GOT3 (cell line): ENCODE results near the gene NDUFS6.
"Not testable (repeated sequence)": the region's sequence is repeated elsewhere in the genome, so short reads cannot be mapped to it uniquely, and the experiment has no call there.

ENCODE experiments used
- DNase-seq: peaks from one replicate; lab custom pipeline; 2025; ENCODE audit warnings: mixed read lengths; lab: John Stamatoyannopoulos, UW

Gene NDUFS6

GRCh38 chr5:1815881-1816292 lies 14.7 kb downstream of the NDUFS6 start:
- no peak for DNase-seq

GRCh38 chr5:1816495-1817089 lies 15.4 kb downstream of the NDUFS6 start:
- not testable (repeated sequence) for DNase-seq

GRCh38 chr5:1817261-1818043 lies 16.2 kb downstream of the NDUFS6 start:
- DNase-seq: no peak

- DNase-seq: no peak
These were observed 17.6 kb downstream of the NDUFS6 start for GRCh38 chr5:1818784-1819183.

- no peak for DNase-seq
These were observed 18.3 kb downstream of the NDUFS6 start for GRCh38 chr5:1819458-1819857.

GRCh38 chr5:1820381-1820780 lies 19.2 kb downstream of the NDUFS6 start:
- DNase-seq: no peak

GRCh38 chr5:1820926-1821325 lies 19.7 kb downstream of the NDUFS6 start:
- no peak for DNase-seq

- DNase-seq: no peak
These were observed 20.7 kb downstream of the NDUFS6 start for GRCh38 chr5:1821862-1822261.

GRCh38 chr5:1823381-1824034 lies 22.3 kb downstream of the NDUFS6 start:
- no peak for DNase-seq

- DNase-seq: no peak
These were observed 23.1 kb downstream of the NDUFS6 start for GRCh38 chr5:1824109-1824821.

- DNase-seq: no peak
These were observed 24.0 kb downstream of the NDUFS6 start for GRCh38 chr5:1824903-1825841.

- no peak for DNase-seq
These were observed 25.2 kb downstream of the NDUFS6 start for GRCh38 chr5:1826235-1826980.

GRCh38 chr5:1827025-1827885 lies 26.0 kb downstream of the NDUFS6 start:
- no peak for DNase-seq

GRCh38 chr5:1827886-1828397 lies 26.7 kb downstream of the NDUFS6 start:
- no peak for DNase-seq

- no peak for DNase-seq
These were observed 29.5 kb downstream of the NDUFS6 start for GRCh38 chr5:1830571-1831228.

GRCh38 chr5:1831257-1831656 lies 30.1 kb downstream of the NDUFS6 start:
- DNase-seq: no peak

GRCh38 chr5:1831677-1832313 lies 30.6 kb downstream of the NDUFS6 start:
- no peak for DNase-seq

- DNase-seq: no peak
These were observed 31.5 kb downstream of the NDUFS6 start for GRCh38 chr5:1832511-1833250.
